IPS-15b (cell line): Measurements from ENCODE around the gene BOLA3.
"Not testable (repeated sequence)": the region's sequence is repeated elsewhere in the genome, so short reads cannot be mapped to it uniquely, and the experiment has no call there.

Experiments
- H3K27me3 ChIP-seq: one replicate; pipeline ENCODE4 v1.6.1; 2013; ENCODE audit warnings: low read length; ENCODE audit not compliant: control insufficient read depth, insufficient read depth
- H3K36me3 ChIP-seq: one replicate; pipeline ENCODE4 v1.6.1; 2013; ENCODE audit warnings: low read length; ENCODE audit not compliant: control insufficient read depth, insufficient read depth
- H3K4me1 ChIP-seq: one replicate; pipeline ENCODE4 v1.6.1; 2013; ENCODE audit warnings: mild to moderate bottlenecking, low read length; ENCODE audit not compliant: control insufficient read depth, insufficient read depth
- H3K4me3 ChIP-seq: one replicate; pipeline ENCODE4 v1.5.1; 2013; ENCODE audit warnings: low read depth, low read length
- H3K9ac ChIP-seq: one replicate; pipeline ENCODE4 v1.6.1; 2013; ENCODE audit warnings: low read depth, mild to moderate bottlenecking, low read length
- H3K9me3 ChIP-seq: one replicate; pipeline ENCODE4 v1.6.1; 2013; ENCODE audit warnings: mild to moderate bottlenecking, low read length; ENCODE audit not compliant: control insufficient read depth, insufficient read depth

The BOLA3 gene

DNA sequence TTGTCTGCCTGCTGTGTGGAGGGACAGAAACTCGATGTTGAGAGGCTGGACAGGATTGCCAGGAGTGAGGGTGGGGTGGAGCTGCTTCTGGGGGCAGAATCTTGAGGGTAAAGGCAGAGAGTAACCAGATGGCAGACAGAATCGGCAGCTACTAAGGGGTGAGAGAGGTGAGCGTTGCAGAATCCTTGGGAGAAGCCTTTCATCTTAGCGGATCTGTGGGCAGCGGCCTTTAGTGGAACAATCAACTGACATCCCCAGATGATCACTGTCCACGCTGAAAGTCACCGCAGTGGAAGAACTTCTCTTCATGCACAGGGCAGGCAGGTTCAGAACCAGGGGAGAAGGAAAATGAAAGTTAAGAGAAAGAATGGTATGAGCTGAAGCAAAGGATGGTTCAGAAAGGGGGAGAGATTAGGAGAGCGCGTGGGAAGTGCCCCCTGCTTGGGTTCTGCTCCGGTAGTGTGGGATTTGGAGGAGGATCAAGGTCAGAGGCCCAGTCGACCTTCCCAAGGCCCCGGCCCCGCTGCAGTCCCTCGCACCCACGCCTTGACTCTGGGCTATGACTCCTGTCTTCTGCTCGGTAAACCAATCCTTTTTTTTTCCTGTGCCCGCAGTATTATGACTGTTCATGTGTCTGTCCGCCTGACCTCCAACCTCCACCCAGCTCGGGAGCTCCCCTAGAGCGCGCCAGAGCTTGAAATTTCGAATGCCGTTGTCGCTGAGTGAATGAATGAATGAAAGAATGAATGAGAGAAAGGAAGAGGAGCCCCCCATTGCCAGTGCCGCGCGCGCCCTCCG is 584 bp downstream of the BOLA3 start:
- Histone ChIP-seq H3K36me3 (peaks cover 4% of the 10 kb centered on the region), H3K9me3 (no peaks in the 10 kb centered on the region), H3K4me3 (peak overlapping the region; percentile 91), H3K27me3 (no peaks in the 10 kb centered on the region), H3K9ac (peak overlapping the region; percentile 84), H3K4me1 (peaks cover 8% of the 10 kb centered on the region)

DNA sequence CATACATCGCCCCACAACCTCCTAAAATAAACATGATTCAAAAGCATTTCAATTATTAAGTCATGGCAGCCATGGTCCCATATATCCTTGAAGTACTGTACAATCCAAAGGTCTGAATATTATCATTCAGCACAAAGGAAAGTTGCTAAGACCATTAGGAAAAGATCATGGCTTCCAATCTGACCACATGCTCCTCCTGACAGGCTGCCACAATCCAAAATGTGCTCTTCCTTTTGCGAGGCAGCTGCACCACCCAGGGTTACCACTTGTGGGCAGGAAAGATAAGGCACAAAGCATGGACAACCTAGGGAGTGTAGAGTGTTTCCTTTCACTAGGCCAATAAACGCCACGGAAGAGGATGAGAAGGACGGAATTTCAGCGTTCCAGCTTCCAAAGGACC is 5.4 kb downstream of the BOLA3 start:
- Histone ChIP-seq H3K27me3 (no peaks in the 10 kb centered on the region), H3K4me3 (no peak overlapping the region), H3K36me3 (peaks cover 11% of the 10 kb centered on the region), H3K9me3 (no peaks in the 10 kb centered on the region), H3K4me1 (peaks cover 2% of the 10 kb centered on the region), H3K9ac (no peak overlapping the region)

DNA sequence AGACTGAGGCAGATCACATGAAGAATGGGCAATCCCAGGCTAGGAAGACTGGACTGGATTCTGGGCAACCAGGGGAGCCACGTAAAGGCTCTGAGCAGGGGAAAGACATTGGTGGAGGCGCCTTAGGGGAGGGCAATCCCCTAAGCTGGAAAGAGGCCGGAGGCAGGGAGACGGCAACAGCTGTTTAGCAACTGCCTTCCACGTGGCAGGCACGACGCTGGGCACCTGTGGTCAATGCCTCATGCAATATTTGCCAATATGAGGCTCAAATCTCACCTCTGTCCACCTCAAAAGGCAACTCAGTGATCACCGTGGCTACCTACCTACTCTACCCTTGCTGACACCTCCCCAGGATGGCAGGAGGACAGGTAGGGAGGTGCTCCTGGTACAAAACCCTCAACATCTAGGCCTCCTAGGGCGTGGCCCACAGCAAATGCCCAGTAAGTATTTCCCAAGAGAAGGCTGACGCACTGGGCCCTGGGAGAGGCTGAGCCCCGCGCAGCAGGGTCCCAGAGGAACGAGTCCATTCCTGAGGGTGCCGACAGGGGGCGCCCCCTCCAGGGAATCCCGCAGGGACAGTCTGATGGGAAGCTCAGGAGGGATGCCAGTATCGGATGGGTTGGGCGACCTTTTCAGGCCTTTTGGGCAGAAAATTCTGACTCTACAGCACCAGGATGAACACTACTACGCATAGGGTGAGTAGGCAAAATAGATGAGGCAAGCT is 8.9 kb downstream of the BOLA3 start:
- H3K4me1 ChIP-seq, result no peaks in the 10 kb centered on the region
- no peaks in the 10 kb centered on the region for H3K27me3 ChIP-seq
- peaks cover 7% of the 10 kb centered on the region for H3K36me3 ChIP-seq
- no peak overlapping the region for H3K9ac ChIP-seq
- no peak overlapping the region for H3K4me3 ChIP-seq
- no peaks in the 10 kb centered on the region for H3K9me3 ChIP-seq

GRCh38 chr2:74137651-74138599 is 9.8 kb downstream of the BOLA3 start:
- H3K9ac ChIP-seq, result no peak overlapping the region
- H3K4me1 ChIP-seq, result no peaks in the 10 kb centered on the region
- peaks cover 7% of the 10 kb centered on the region for H3K36me3 ChIP-seq

GRCh38 chr2:74131901-74132300 is 15.8 kb downstream of the BOLA3 start:
- no peaks in the 10 kb centered on the region for H3K4me1 ChIP-seq
- H3K9me3 ChIP-seq, result no peaks in the 10 kb centered on the region
- H3K9ac ChIP-seq, result no peak overlapping the region
- no peaks in the 10 kb centered on the region for H3K27me3 ChIP-seq
- no peak overlapping the region for H3K4me3 ChIP-seq
- H3K36me3 ChIP-seq, result no peaks in the 10 kb centered on the region

More at GRCh38 chr2:74137651-74138599, 9.8 kb downstream of the BOLA3 start:
- Histone ChIP-seq H3K4me3 (no peak overlapping the region), H3K27me3 (no peaks in the 10 kb centered on the region), H3K9me3 (no peaks in the 10 kb centered on the region)

DNA sequence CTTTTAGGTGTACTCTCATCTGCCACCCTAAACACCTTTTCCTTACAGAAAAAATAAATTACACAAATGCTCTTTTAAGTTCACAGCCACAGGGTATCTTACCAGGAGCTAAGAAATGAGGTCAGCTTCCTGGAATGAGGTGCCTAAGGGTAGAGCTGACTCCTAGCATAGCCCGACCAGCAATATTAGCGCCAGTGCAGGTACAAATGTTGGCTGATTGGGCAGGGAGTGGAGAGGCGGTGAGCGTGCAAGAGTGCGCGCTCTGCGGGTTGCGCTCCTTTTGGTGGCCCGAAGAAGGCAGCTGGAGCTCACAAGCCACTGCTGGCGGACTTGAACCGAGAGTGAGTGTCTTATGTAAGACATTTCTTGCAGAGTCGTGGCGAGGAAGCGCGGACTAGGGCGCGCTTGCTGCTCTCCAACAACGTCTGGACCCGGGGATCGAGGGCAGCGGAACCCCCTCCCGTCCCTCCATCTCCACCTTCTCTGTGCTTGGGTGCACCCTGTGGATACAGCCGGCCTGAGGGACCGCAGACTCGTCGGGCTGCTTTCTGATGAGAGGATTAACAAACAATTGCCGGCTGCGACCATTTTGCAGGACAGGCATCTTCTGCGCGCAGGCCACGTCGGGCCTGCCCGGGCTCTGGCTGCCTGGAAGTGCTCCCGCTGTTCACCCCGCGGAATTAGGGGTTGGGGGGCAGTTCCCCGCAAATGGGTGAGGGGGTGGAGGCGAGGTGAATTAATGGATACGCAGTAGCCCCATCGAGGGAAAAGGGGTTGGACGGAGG is 17.3 kb downstream of the BOLA3 start:
- Histone ChIP-seq H3K9ac (no peak overlapping the region), H3K36me3 (no peaks in the 10 kb centered on the region), H3K27me3 (no peaks in the 10 kb centered on the region), H3K4me1 (no peaks in the 10 kb centered on the region), H3K4me3 (no peak overlapping the region), H3K9me3 (no peaks in the 10 kb centered on the region)

- H3K9ac ChIP-seq, result no peak overlapping the region
- no peaks in the 10 kb centered on the region for H3K9me3 ChIP-seq
- no peak overlapping the region for H3K4me3 ChIP-seq
- H3K36me3 ChIP-seq, result no peaks in the 10 kb centered on the region
- no peaks in the 10 kb centered on the region for H3K4me1 ChIP-seq
- no peaks in the 10 kb centered on the region for H3K27me3 ChIP-seq
Observed at GRCh38 chr2:74128206-74128605, 19.5 kb downstream of the BOLA3 start.

GRCh38 chr2:74123955-74124354 is 23.8 kb downstream of the BOLA3 start:
- H3K9me3 ChIP-seq, H3K4me3 ChIP-seq, H3K36me3 ChIP-seq, H3K27me3 ChIP-seq, H3K9ac ChIP-seq, H3K4me1 ChIP-seq: not testable (repeated sequence)

DNA sequence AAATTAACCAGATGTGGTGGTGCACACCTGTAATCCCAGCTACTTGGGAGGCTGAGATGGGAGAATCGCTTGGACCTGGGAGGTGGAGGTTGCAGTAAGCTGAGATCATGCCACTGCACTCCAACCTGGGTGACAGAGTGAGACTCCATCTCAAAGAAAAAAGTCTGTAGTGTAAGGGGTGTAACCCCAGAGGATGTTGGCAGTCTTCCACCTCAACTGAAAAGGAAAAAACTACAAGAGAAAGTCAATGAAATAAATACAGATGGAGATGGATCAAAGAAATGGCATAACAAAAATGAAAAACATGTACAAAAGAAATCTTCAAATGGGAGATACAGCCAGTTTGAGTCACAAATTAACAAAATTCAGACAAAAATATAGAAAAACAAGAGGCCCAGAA is 25.9 kb downstream of the BOLA3 start:
- H3K4me1 ChIP-seq, H3K36me3 ChIP-seq, H3K9ac ChIP-seq, H3K4me3 ChIP-seq, H3K27me3 ChIP-seq, H3K9me3 ChIP-seq: not testable (repeated sequence)

- Histone ChIP-seq H3K9ac (peak overlapping the region; percentile 89), H3K9me3 (no peaks in the 10 kb centered on the region), H3K4me3 (peak overlapping the region; percentile 74), H3K27me3 (no peaks in the 10 kb centered on the region), H3K36me3 (no peaks in the 10 kb centered on the region), H3K4me1 (peaks cover 4% of the 10 kb centered on the region)
Observed at GRCh38 chr2:74119912-74120825, 27.5 kb downstream of the BOLA3 start.
